Measurements from ENCODE around the gene CTDSPL. TPM values are rescaled to one million over a fixed set of nuclear protein-coding genes. Genes with fewer than 3 reads are reported as not detected.
A peak's percentile ranks its signal among the peaks of the same experiment; 100 is the strongest.

CTDSPL gene
- total and polyA plus RNA-seq, 4 donors: 8.4 to 17.2 (median 14.2) TPM

GRCh38 chr3:37856381-37856780, 5.3 kb upstream of the CTDSPL start:
- H3K4me1 ChIP-seq (ENCODE audit: control insufficient read depth in 4 of 4, insufficient read depth in 4 of 4, low read length in 3 of 4): peaks cover 4 to 34% (median 24%) of the 10 kb centered on the region in 4 donors
- no peaks in the 10 kb centered on the region for H3K36me3 ChIP-seq (ENCODE audit: control insufficient read depth in 4 of 4, insufficient read depth in 3 of 4, low read depth in 1 of 4, low read length in 3 of 4)
- DNase-seq (ENCODE audit: low spot score): no peak
- H3K27ac ChIP-seq (ENCODE audit: low read depth in 1 of 2, low read length in 2 of 2): no peak overlapping the region
- no peaks in the 10 kb centered on the region for H3K9me3 ChIP-seq (ENCODE audit: control insufficient read depth in 4 of 4, low read length in 3 of 4)
- no peak overlapping the region for H3K4me3 ChIP-seq (ENCODE audit: low read depth in 1 of 3, low read length in 3 of 3)
- WGBS: 32% methylated on average over 2 of the region's 2 CpGs
- TF ChIP-seq FOXA2 (IDR thresholded peaks at IDR 0.05) (no peak), FOXA1 (IDR thresholded peaks at IDR 0.05) (no peak), HNF4A (conservative IDR thresholded peaks at IDR 0.05) (peak in 1 of 2 donors; percentile 39), JUND (IDR thresholded peaks at IDR 0.05) (no peak), MAX (IDR thresholded peaks at IDR 0.05) (no peak), ATF3 (IDR thresholded peaks at IDR 0.05) (no peak), CTCF (IDR thresholded peaks at IDR 0.05; ENCODE audit: low read depth, low read length, missing input control) (no peak), RAD21 (IDR thresholded peaks at IDR 0.05) (peak; percentile 15), ZBTB33 (IDR thresholded peaks at IDR 0.05) (no peak), TAF1 (conservative IDR thresholded peaks at IDR 0.05) (no peak), YY1 (IDR thresholded peaks at IDR 0.05) (no peak), NR2F2 (IDR thresholded peaks at IDR 0.05) (no peak), EGR1 (IDR thresholded peaks at IDR 0.05; ENCODE audit: low read depth in 2 of 2) (no peak), GABPA (IDR thresholded peaks at IDR 0.05 in 1 of 2, conservative IDR thresholded peaks at IDR 0.05 in 1 of 2) (no peak), RXRA (IDR thresholded peaks at IDR 0.05) (peak in 1 of 2 donors; percentile 32), HNF4G (IDR thresholded peaks at IDR 0.05) (no peak), REST (IDR thresholded peaks at IDR 0.05) (no peak), SP1 (IDR thresholded peaks at IDR 0.05) (no peak)
- no peak overlapping the region for H3K9ac ChIP-seq (ENCODE audit: low read depth in 1 of 2, low read length in 2 of 2)
- H3K27me3 ChIP-seq (ENCODE audit: control insufficient read depth in 4 of 4, insufficient read depth in 4 of 4, low read length in 3 of 4): no peaks in the 10 kb centered on the region
